Occipital lobe (tissue), 2 donors: ENCODE data around the gene SLCO3A1. TPM values are rescaled to one million over a fixed set of nuclear protein-coding genes. Genes with fewer than 3 reads are reported as not detected.
"Not testable (repeated sequence)": the region's sequence is repeated elsewhere in the genome, so short reads cannot be mapped to it uniquely, and the experiment has no call there.

Source experiments
- DNase-seq: peaks from one replicate; lab custom pipeline; 2025; lab: John Stamatoyannopoulos, UW
- total RNA-seq: library from RNA; depleted of rRNA; stranded (reverse); fragments of >200 nt; gene quantifications from one replicate; pipeline ENCODE4 v1.2.3, GENCODE V29; 2014

The SLCO3A1 gene
- total RNA-seq, 1 donor from 2014 or later = 9.8 TPM

DNA sequence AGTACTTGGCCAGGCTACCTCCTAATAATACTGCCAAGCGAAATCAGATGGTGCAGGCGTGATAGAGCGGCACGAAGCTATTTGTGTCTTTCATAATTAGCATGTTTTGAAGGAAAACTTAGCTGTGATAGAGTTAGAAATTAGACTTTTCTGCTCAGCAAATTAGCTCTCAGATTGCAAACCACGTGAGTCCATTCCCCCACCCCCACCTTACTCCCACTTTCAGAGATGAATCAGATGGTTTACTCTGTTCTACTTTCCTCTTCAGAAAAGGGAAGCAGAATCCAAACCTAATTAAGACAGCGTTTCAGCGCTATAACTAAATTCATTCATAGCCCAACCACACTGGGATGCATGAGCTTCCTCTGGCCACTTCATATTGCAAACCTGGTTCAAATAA is 214.6 kb downstream of the SLCO3A1 start:
- DNase-seq = peak; percentile 17

GRCh38 chr15:92069308-92070250 is 216.1 kb downstream of the SLCO3A1 start:
- DNase-seq = peak; percentile 20

DNA sequence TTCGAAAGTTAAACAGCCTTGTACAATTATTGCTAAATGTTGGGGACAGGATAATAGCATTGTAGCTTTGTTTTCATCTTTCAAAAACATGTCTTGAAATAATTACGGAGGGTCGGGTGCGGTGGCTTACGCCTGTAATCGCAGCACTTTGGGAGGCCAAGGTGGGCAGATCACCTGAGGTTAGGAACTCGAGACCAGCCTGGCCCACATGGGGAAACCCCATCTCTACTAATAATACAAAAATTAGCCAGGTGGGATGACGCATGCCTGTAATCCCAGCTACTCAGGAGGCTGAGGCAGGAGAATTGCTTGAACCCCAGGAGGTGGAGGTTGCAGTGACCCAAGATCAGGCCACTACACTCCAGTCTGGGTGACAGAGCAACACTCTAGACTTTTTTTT is 216.7 kb downstream of the SLCO3A1 start:
- not testable (repeated sequence) for DNase-seq

DNA sequence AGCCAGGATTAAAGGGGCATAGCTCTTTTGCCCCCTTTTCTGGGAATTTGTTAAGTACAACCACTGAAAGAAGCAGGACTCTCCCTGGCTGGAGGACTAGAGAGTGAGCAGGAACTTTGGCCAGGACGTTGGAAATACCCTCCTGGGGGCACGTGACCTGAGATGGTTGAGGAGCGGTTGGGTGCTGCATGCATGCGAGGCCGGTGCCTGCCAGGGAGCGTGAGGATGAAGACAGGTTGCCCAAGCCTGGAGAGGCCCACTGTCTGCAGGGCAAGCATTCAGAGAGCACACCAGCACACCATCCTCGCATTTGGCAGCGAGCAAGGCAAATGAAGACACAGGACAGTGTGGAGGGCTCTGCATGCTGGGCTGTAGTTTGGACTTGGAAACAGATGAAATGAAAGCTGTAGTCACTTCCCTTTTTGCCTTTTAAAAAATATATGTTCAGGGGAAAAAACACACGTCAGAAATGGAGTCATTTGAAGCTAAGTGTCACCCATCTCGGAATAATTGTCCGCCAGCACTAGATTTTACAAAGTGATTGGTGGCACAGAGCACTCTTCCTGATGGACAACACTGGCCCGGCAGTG is 217.6 kb downstream of the SLCO3A1 start:
- no peak for DNase-seq

DNA sequence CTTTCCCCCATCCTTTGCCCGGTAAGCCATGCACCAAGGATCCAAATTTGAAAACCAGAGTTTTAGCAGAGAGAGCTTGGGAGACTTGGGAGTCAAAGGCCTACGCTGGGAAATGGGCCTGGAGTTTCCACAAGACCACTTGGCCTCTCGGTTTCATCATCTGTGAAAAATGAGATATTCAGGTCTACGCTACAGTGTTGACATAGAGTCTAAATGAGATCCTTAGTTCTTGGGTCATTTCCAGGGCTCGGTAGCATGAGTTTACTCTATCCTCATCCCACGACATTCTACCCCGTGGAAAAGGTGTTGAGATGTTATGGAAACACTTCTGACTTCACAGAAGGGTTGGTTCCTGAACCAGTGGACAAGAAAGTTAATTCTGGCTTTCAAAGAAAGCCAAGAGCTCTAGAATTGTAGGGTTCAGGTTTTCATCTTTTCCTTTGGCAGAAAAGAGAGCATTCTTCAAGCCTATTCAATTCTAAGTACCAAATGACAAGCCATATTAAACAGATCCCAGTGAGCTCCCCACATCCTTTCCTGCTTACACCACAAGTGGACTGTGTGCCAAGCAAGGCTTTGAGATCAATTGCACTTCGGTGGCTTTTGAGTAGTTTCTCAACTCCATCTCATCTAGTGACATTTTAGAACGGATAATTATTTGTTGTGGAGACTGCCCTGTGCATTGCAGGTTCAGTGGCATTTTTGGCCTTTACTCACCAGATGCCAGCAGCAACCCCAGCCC is 219.7 kb downstream of the SLCO3A1 start:
- DNase-seq = no peak

GRCh38 chr15:92074101-92074500 is 220.6 kb downstream of the SLCO3A1 start:
- no peak for DNase-seq

DNA sequence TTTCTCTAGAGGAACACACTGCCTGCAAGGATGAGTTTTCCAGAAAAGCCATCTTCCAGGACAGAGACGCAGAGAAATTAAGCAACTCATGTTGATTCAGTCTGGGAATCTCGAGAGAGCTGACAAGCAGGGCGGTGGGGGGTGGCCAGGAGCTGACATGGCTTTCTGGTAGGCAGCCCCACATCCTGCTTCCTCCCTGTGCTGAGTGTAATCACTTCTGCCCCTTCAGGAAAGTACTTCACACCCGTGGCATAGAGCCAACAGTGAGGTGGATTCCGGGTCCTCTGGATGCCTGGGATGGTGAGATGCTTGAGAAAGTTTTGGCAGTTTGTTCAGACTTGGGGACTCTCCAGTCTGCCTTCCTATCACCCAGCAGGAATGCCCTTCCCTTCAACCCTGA is 221.1 kb downstream of the SLCO3A1 start:
- no peak for DNase-seq

DNA sequence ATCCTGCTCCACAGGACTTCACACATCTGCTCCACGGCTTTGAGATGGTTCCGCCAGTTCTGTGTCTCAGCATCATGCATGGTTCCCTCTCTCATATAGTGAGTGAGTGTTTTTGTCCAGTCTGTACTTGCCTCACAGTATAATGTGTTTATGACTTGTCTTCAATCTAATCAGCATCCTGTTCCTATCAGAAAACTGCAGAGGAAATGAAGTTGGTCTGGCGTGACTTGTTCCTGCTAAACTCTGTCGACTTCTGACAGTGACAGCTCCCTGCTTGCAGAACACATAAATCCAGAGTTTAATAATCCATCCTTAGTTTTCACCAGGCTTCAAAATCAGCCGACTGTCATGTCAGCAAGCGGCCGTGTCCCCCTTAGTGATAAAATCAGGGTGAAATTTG is 222.3 kb downstream of the SLCO3A1 start:
- DNase-seq = no peak

- no peak for DNase-seq
These were observed 223.0 kb downstream of the SLCO3A1 start for GRCh38 chr15:92076541-92076940.

GRCh38 chr15:92077353-92078085 is 224.0 kb downstream of the SLCO3A1 start:
- peak; percentile 59 for DNase-seq

GRCh38 chr15:92078270-92078669 is 224.8 kb downstream of the SLCO3A1 start:
- no peak for DNase-seq

- no peak for DNase-seq
These were observed 225.5 kb downstream of the SLCO3A1 start for GRCh38 chr15:92079047-92079446.

GRCh38 chr15:92079647-92080255 is 226.2 kb downstream of the SLCO3A1 start:
- no peak for DNase-seq

GRCh38 chr15:92082006-92082843 is 228.7 kb downstream of the SLCO3A1 start:
- DNase-seq = peak; percentile 69

GRCh38 chr15:92083190-92083589 is 229.7 kb downstream of the SLCO3A1 start:
- no peak for DNase-seq

DNA sequence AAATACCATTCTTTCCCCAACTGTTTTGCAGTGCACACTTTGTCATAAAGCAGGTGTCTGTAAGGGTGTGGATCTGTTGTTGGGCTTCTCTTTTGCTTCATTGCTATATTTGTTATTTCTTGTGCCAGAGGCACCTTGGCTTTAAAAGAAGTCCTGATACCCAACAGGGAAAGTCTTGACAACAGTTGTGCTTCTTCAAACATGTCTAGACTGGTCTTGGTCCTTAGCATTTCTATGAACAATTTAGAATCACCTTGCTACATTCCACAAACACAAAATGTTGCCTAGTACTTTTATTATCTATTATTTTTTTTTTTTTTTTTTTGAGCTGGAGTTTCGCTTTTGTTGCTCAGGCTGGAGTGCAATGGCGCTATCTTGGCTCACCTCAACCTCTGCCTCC is 233.7 kb downstream of the SLCO3A1 start:
- DNase-seq = no peak

GRCh38 chr15:92091155-92091734 is 237.7 kb downstream of the SLCO3A1 start:
- peak; percentile 5 for DNase-seq

- DNase-seq = no peak
These were observed 239.0 kb downstream of the SLCO3A1 start for GRCh38 chr15:92092289-92093105.

GRCh38 chr15:92095693-92096092 is 242.2 kb downstream of the SLCO3A1 start:
- DNase-seq = no peak
